ENCODE measurements around the gene DDX10. TPM values are rescaled to one million over a fixed set of nuclear protein-coding genes. Genes with fewer than 3 reads are reported as not detected.
"Not testable (repeated sequence)": the region's sequence is repeated elsewhere in the genome, so short reads cannot be mapped to it uniquely, and the experiment has no call there.

DDX10 gene
- total and polyA plus RNA-seq, 4 donors = 8.0 to 11.8 (median 9.0) TPM

DNA sequence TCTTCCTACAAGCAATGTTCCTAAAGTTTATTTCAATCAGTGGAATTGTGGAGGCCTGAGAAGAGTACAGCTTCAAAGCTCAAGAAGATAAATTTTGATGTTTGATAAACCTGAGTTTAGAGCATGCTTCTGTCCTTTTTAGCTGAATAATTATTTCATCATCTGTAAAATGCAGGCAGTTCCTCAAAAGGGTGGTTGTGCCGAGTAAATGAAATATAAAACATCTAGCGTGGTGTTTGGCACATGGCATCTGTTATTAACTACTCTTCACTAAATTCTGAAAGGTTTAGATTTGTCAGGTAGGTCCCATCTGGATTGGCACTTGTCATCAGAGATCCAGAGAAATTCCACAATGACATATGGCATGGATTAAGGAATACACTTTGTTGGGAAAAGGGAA, 155.1 kb downstream of the DDX10 start (continued):
- TF ChIP-seq, protein P1, sequence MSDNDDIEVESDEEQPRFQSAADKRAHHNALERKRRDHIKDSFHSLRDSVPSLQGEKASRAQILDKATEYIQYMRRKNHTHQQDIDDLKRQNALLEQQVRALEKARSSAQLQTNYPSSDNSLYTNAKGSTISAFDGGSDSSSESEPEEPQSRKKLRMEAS (IDR thresholded peaks at IDR 0.05) = no peak
- TF ChIP-seq JUND (IDR thresholded peaks at IDR 0.05) (no peak), FOXA1 (IDR thresholded peaks at IDR 0.05) (no peak), HNF4A (conservative IDR thresholded peaks at IDR 0.05) (no peak), SP1 (IDR thresholded peaks at IDR 0.05) (no peak)
- TF ChIP-seq, protein P2, sequence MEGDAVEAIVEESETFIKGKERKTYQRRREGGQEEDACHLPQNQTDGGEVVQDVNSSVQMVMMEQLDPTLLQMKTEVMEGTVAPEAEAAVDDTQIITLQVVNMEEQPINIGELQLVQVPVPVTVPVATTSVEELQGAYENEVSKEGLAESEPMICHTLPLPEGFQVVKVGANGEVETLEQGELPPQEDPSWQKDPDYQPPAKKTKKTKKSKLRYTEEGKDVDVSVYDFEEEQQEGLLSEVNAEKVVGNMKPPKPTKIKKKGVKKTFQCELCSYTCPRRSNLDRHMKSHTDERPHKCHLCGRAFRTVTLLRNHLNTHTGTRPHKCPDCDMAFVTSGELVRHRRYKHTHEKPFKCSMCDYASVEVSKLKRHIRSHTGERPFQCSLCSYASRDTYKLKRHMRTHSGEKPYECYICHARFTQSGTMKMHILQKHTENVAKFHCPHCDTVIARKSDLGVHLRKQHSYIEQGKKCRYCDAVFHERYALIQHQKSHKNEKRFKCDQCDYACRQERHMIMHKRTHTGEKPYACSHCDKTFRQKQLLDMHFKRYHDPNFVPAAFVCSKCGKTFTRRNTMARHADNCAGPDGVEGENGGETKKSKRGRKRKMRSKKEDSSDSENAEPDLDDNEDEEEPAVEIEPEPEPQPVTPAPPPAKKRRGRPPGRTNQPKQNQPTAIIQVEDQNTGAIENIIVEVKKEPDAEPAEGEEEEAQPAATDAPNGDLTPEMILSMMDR (IDR thresholded peaks at IDR 0.05; ENCODE audit: low read depth, low read length, missing input control) = no peak
- TF ChIP-seq, protein P3, sequence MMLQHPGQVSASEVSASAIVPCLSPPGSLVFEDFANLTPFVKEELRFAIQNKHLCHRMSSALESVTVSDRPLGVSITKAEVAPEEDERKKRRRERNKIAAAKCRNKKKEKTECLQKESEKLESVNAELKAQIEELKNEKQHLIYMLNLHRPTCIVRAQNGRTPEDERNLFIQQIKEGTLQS (IDR thresholded peaks at IDR 0.05) = no peak

DNA sequence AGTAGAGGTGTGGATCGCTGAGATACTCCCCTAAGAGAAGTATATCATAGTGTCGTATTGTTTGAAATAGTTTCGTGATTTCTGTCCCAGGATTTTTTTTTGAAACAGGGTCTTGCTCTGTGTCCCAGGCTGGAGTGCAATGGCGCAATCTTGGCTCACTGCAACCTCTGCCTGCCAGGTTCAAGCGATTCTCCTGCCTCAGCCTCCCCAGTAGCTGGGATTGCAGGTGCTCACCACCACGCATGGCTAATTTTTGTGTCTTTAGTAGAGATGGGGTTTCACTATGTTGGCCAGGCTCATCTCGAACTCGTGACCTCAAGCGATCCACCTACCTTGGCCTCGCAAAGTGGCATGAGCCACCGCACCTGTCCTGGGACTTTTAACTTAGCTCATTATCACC, 159.1 kb downstream of the DDX10 start:
- not testable (repeated sequence) for H3K9ac ChIP-seq (ENCODE audit: low read depth in 1 of 2, low read length in 2 of 2); H3K36me3 ChIP-seq (ENCODE audit: control insufficient read depth in 4 of 4, insufficient read depth in 3 of 4, low read depth in 1 of 4, low read length in 3 of 4); H3K27me3 ChIP-seq (ENCODE audit: control insufficient read depth in 4 of 4, insufficient read depth in 4 of 4, low read length in 3 of 4); H3K4me1 ChIP-seq (ENCODE audit: control insufficient read depth in 4 of 4, insufficient read depth in 4 of 4, low read length in 3 of 4); H3K9me3 ChIP-seq (ENCODE audit: control insufficient read depth in 4 of 4, low read length in 3 of 4); H3K4me3 ChIP-seq (ENCODE audit: low read depth in 1 of 3, low read length in 3 of 3); H3K27ac ChIP-seq (ENCODE audit: low read depth in 1 of 2, low read length in 2 of 2); DNase-seq (ENCODE audit: low spot score)
- 98% methylated on average over 11 of the region's 11 CpGs for WGBS

DNA sequence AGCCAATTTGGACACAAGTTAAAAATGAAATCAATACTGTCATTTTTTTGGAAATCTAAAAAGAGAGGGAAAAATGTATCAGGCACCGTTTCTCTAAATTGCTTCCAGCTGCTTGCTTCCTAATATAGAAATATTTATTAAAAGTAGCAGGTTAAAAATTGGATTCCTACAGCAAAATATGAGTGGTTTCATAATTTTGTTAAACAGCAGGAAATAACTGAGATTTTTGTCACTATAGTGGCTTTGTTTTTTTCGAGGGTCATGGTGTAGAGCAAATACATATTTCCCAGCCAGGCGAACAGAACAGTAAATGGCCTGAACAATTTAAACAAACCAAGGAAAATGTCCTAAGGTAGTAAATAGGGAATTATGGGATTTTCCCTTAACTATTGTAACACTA, 159.7 kb downstream of the DDX10 start:
- WGBS = 81% methylated on average over 3 of the region's 3 CpGs
- TF ChIP-seq, protein P3 (IDR thresholded peaks at IDR 0.05) = no peak
- TF ChIP-seq TAF1 (conservative IDR thresholded peaks at IDR 0.05) (no peak), GABPA (IDR thresholded peaks at IDR 0.05 in 1 of 2, conservative IDR thresholded peaks at IDR 0.05 in 1 of 2) (no peak), RXRA (IDR thresholded peaks at IDR 0.05) (no peak), NR2F2 (IDR thresholded peaks at IDR 0.05) (no peak), HNF4G (IDR thresholded peaks at IDR 0.05) (no peak), YY1 (IDR thresholded peaks at IDR 0.05) (no peak), FOXA2 (IDR thresholded peaks at IDR 0.05) (no peak), SP1 (IDR thresholded peaks at IDR 0.05) (no peak), FOXA1 (IDR thresholded peaks at IDR 0.05) (no peak), HNF4A (conservative IDR thresholded peaks at IDR 0.05) (no peak), RAD21 (IDR thresholded peaks at IDR 0.05) (no peak)
- TF ChIP-seq, protein P4, sequence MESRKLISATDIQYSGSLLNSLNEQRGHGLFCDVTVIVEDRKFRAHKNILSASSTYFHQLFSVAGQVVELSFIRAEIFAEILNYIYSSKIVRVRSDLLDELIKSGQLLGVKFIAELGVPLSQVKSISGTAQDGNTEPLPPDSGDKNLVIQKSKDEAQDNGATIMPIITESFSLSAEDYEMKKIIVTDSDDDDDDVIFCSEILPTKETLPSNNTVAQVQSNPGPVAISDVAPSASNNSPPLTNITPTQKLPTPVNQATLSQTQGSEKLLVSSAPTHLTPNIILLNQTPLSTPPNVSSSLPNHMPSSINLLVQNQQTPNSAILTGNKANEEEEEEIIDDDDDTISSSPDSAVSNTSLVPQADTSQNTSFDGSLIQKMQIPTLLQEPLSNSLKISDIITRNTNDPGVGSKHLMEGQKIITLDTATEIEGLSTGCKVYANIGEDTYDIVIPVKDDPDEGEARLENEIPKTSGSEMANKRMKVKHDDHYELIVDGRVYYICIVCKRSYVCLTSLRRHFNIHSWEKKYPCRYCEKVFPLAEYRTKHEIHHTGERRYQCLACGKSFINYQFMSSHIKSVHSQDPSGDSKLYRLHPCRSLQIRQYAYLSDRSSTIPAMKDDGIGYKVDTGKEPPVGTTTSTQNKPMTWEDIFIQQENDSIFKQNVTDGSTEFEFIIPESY (IDR thresholded peaks at IDR 0.05) = no peak
- TF ChIP-seq, protein P5, sequence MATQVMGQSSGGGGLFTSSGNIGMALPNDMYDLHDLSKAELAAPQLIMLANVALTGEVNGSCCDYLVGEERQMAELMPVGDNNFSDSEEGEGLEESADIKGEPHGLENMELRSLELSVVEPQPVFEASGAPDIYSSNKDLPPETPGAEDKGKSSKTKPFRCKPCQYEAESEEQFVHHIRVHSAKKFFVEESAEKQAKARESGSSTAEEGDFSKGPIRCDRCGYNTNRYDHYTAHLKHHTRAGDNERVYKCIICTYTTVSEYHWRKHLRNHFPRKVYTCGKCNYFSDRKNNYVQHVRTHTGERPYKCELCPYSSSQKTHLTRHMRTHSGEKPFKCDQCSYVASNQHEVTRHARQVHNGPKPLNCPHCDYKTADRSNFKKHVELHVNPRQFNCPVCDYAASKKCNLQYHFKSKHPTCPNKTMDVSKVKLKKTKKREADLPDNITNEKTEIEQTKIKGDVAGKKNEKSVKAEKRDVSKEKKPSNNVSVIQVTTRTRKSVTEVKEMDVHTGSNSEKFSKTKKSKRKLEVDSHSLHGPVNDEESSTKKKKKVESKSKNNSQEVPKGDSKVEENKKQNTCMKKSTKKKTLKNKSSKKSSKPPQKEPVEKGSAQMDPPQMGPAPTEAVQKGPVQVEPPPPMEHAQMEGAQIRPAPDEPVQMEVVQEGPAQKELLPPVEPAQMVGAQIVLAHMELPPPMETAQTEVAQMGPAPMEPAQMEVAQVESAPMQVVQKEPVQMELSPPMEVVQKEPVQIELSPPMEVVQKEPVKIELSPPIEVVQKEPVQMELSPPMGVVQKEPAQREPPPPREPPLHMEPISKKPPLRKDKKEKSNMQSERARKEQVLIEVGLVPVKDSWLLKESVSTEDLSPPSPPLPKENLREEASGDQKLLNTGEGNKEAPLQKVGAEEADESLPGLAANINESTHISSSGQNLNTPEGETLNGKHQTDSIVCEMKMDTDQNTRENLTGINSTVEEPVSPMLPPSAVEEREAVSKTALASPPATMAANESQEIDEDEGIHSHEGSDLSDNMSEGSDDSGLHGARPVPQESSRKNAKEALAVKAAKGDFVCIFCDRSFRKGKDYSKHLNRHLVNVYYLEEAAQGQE (IDR thresholded peaks at IDR 0.05) = no peak
- TF ChIP-seq, protein P1 (IDR thresholded peaks at IDR 0.05) = no peak
- TF ChIP-seq, protein P2 (IDR thresholded peaks at IDR 0.05; ENCODE audit: low read depth, low read length, missing input control) = no peak
- no peak for DNase-seq (ENCODE audit: low spot score)
- Histone ChIP-seq H3K4me1 (ENCODE audit: control insufficient read depth in 4 of 4, insufficient read depth in 4 of 4, low read length in 3 of 4) (no peaks in the 10 kb centered on the region), H3K9ac (ENCODE audit: low read depth in 1 of 2, low read length in 2 of 2) (no peak overlapping the region), H3K9me3 (ENCODE audit: control insufficient read depth in 4 of 4, low read length in 3 of 4) (no peaks in the 10 kb centered on the region), H3K27ac (ENCODE audit: low read depth in 1 of 2, low read length in 2 of 2) (no peak overlapping the region), H3K36me3 (ENCODE audit: control insufficient read depth in 4 of 4, insufficient read depth in 3 of 4, low read depth in 1 of 4, low read length in 3 of 4) (no peaks in the 10 kb centered on the region), H3K4me3 (ENCODE audit: low read depth in 1 of 3, low read length in 3 of 3) (no peak overlapping the region), H3K27me3 (ENCODE audit: control insufficient read depth in 4 of 4, insufficient read depth in 4 of 4, low read length in 3 of 4) (no peaks in the 10 kb centered on the region)
